GM12878 (cell line): ENCODE results near the gene KRT6C. TPM values are rescaled to one million over a fixed set of nuclear protein-coding genes. Genes with fewer than 3 reads are reported as not detected.

ENCODE experiments used
- ATAC-seq: fragments of 200-7000 bp; cut with Tn5 transposase; 3 replicates; pipeline ENCODE4 v1.9.1; 2020; ENCODE audit warnings: mild to moderate bottlenecking, moderate library complexity
- BruUV-seq: library from RNA; stranded (reverse); fragments of 400-500 nt; replicated peaks from 2 replicates; lab custom pipeline; 2021; lab: Mats Ljungman, UMichigan
- CTCF ChIA-PET: fragments of 300-600 bp; sonication (Branson Sonifier 250); formaldehyde crosslinking; extraction: SDS; loops from one replicate; lab custom pipeline; 2021; ENCODE audit warnings: inconsistent platforms; lab: Yijun Ruan, JAX
- POLR2A ChIA-PET: fragments of 350-600 bp; formaldehyde crosslinking; extraction: SDS; loops from one replicate; lab custom pipeline; 2021; ENCODE audit warnings: inconsistent platforms; lab: Charles Lee
- RAD21 ChIA-PET: fragments of 300-600 bp; sonication (Branson Sonifier 250); formaldehyde crosslinking; loops from one replicate; lab custom pipeline; 2023; ENCODE audit warnings: antibody characterized with exemption; ENCODE audit not compliant: unreplicated experiment; lab: Charles Lee
- SMC1A ChIA-PET: fragments of 300-600 bp; sonication (Branson Sonifier 250); formaldehyde crosslinking; loops from one replicate; lab custom pipeline; 2023; ENCODE audit not compliant: unreplicated experiment, uncharacterized antibody; lab: Charles Lee
- DNase-seq: peaks from one replicate; pipeline ENCODE4 v3.0.0-alpha.2; 2011; ENCODE audit warnings: low read depth, low spot score
- FAIRE-seq: peaks from 3 replicates; lab custom pipeline; 2011; peaks lifted over from hg19 to GRCh38; lab: Jason Lieb, UNC
- H2AFZ ChIP-seq: 2 replicates; pipeline ENCODE4 v1.6.0; 2011; ENCODE audit warnings: low read depth, low read length, control low read depth; ENCODE audit not compliant: control insufficient read depth
- H3K27ac ChIP-seq: 2 replicates; pipeline ENCODE4 v1.5.1; 2011; ENCODE audit warnings: control low read depth; ENCODE audit not compliant: control insufficient read depth, insufficient read depth
- H3K27me3 ChIP-seq, 2 experiments: replicated peaks in 1 of 2; 2 replicates each; pipeline versions ENCODE4 v1.6.0 to v1.6.1; 2011; ENCODE audit warnings: low read length in 1 of 2; ENCODE audit not compliant: control insufficient read depth in 2 of 2, insufficient read depth in 2 of 2
- H3K36me3 ChIP-seq, 2 experiments: 2 replicates each; pipeline ENCODE4 v1.5.1; 2011; ENCODE audit warnings: low read length in 1 of 2; ENCODE audit not compliant: control insufficient read depth in 2 of 2, insufficient read depth in 2 of 2
- H3K4me1 ChIP-seq: 2 replicates; pipeline ENCODE4 v1.6.1; 2011; ENCODE audit warnings: mild to moderate bottlenecking, low read length, moderate library complexity, mixed read lengths; ENCODE audit not compliant: control insufficient read depth, insufficient read depth
- H3K4me2 ChIP-seq: 2 replicates; pipeline ENCODE4 v1.6.0; 2011; ENCODE audit warnings: control low read depth; ENCODE audit not compliant: control insufficient read depth, insufficient read depth
- H3K4me3 ChIP-seq: fragments of 200-600 bp; sonication (generic); 2 replicates; pipeline ENCODE4 v1.5.1; 2016
- H3K79me2 ChIP-seq: 2 replicates; pipeline ENCODE4 v1.6.0; 2011; ENCODE audit warnings: low read length; ENCODE audit not compliant: control insufficient read depth, insufficient read depth
- H3K9ac ChIP-seq: 2 replicates; pipeline ENCODE4 v1.8.0; 2011; ENCODE audit warnings: low read length, control low read depth, mixed read lengths; ENCODE audit not compliant: control insufficient read depth, insufficient read depth
- H3K9me3 ChIP-seq: replicated peaks from 3 replicates; pipeline ENCODE4 v1.5.1; 2011; ENCODE audit warnings: mild to moderate bottlenecking, low read length; ENCODE audit not compliant: control insufficient read depth, insufficient read depth
- H4K20me1 ChIP-seq: 2 replicates; pipeline ENCODE4 v1.6.0; 2011; ENCODE audit not compliant: control insufficient read depth, insufficient read depth
- ASH2L ChIP-seq: fragments of 300-600, 200-600 bp; sonication (generic); IDR thresholded peaks from 2 replicates; pipeline ENCODE4 v1.6.1; 2017; ENCODE audit warnings: low read depth, mild to moderate bottlenecking, borderline replicate concordance
- BMI1 ChIP-seq: fragments of 450-650 bp; IDR thresholded peaks from 2 replicates; pipeline ENCODE4 v1.6.1; 2016; ENCODE audit warnings: mild to moderate bottlenecking, moderate library complexity, borderline replicate concordance
- EED ChIP-seq: sonication (generic); IDR thresholded peaks from 2 replicates; pipeline ENCODE4 v1.6.1; 2016; ENCODE audit warnings: antibody characterized with exemption, low read depth
- IKZF2 ChIP-seq, 2 experiments: fragments of 450-650 bp; IDR thresholded peaks; 2 replicates each; pipeline ENCODE4 v1.6.1; 2017; ENCODE audit warnings: mild to moderate bottlenecking in 2 of 2, moderate library complexity in 2 of 2
- POU2F2 ChIP-seq: IDR thresholded peaks from 3 replicates; pipeline ENCODE4 v1.6.1; 2011; ENCODE audit warnings: low read depth, mild to moderate bottlenecking, low read length, borderline replicate concordance
- WGBS: methylation state at CpG from one replicate; pipeline ENCODE4 v1.1.6; 2016; ENCODE audit warnings: low lambda C conversion rate; ENCODE audit not compliant: insufficient replicate concordance, insufficient coverage; ENCODE audit errors: missing lambda C conversion rate; 5-methylcytosine and 5-hydroxymethylcytosine counted together
- in situ Hi-C: fragments of 300-500 bp; cut with MboI; formaldehyde crosslinking; loops from 9 replicates; pipeline ENCODE4 v1.14.3; 2018; ENCODE audit warnings: mixed read lengths
- intact Hi-C: fragments of 100-400 bp; cut with micrococcal nuclease; formaldehyde crosslinking; loops from one replicate; pipeline ENCODE4 v1.14.2; 2022; ENCODE audit not compliant: unreplicated experiment
- polyA plus RNA-seq, 11 experiments: library from polyadenylated mRNA; depleted of rRNA in 4 of 11; unstranded in 6 of 11; stranded (reverse) in 5 of 11; fragments of >200 nt; fragmentation: Nextera tagmentation in 4 of 11; fragmentation: Illumina TruSeq in 1 of 11; extraction: Ambion mirVana in 4 of 11; extraction: Trizol in 1 of 11; gene quantifications; 1 replicate in 1 of 11; 2 replicates in 10 of 11; pipeline versions ENCODE4 v1.2.1 to v1.2.3, GENCODE V29; 2011 to 2016; ENCODE audit warnings: inconsistent platforms in 2 of 11, missing spikeins in 2 of 11, low read depth in 1 of 11
- total RNA-seq, 4 experiments: library from RNA; depleted of rRNA in 3 of 4; stranded (reverse); fragments of >200 nt in 3 of 4; fragmentation: Illumina TruSeq in 1 of 4; extraction: Trizol in 1 of 4; gene quantifications; 2 replicates each; pipeline versions ENCODE4 v1.2.1 to v1.2.3, GENCODE V29; 2013 to 2021

KRT6C gene
- total and polyA plus RNA-seq, 10 of the 15 experiments (the other 5 are each of a cell fraction or from before 2014, with no cell fraction given), result not detected

- RAD21 ChIA-PET, result no interaction called here
- no peak overlapping the region for H3K9ac ChIP-seq
- no peaks in the 10 kb centered on the region for H3K36me3 ChIP-seq
- SMC1A ChIA-PET, result no interaction called here
- BruUV-seq, result no TSS peak
- TF ChIP-seq POU2F2 (no peak), IKZF2 (IDR thresholded peaks at IDR 0.05) (no peak), EED (no peak)
- H4K20me1 ChIP-seq, result no peaks in the 10 kb centered on the region
- peaks cover 6 to 7% of the 10 kb centered on the region in 2 experiments for H3K27me3 ChIP-seq
- CTCF ChIA-PET, result no interaction called here
- H2AFZ ChIP-seq, result no peak overlapping the region
- no peak overlapping the region for H3K4me2 ChIP-seq
- H3K4me3 ChIP-seq, result no peak overlapping the region
- 17% methylated on average over 8 of the region's 8 CpGs for WGBS
- no peaks in the 10 kb centered on the region for H3K4me1 ChIP-seq
- FAIRE-seq (no peak), DNase-seq (no peak), ATAC-seq (no peak)
- no peaks in the 10 kb centered on the region for H3K79me2 ChIP-seq
- in situ Hi-C loops, result no loop called here
- no peaks in the 10 kb centered on the region for H3K9me3 ChIP-seq
- POLR2A ChIA-PET, result no interaction called here
- no peak overlapping the region for H3K27ac ChIP-seq
- intact Hi-C loops, result no loop called here
Observed at GRCh38 chr12:52439420-52439819, 34.2 kb downstream of the KRT6C start.

GRCh38 chr12:52438305-52439301 is 35.0 kb downstream of the KRT6C start:
- H3K9me3 ChIP-seq, result no peaks in the 10 kb centered on the region
- no peak overlapping the region for H2AFZ ChIP-seq
- RAD21 ChIA-PET, result no interaction called here
- no peaks in the 10 kb centered on the region for H3K79me2 ChIP-seq
- POLR2A ChIA-PET, result no interaction called here
- no peak for FAIRE-seq
- H3K36me3 ChIP-seq, result no peaks in the 10 kb centered on the region
- H3K27ac ChIP-seq, result no peak overlapping the region
- H3K27me3 ChIP-seq, result peaks cover 6 to 7% of the 10 kb centered on the region in 2 experiments
- no peak overlapping the region for H3K9ac ChIP-seq
- BruUV-seq, result no TSS peak
- no peak for ATAC-seq
- H3K4me1 ChIP-seq, result no peaks in the 10 kb centered on the region
- in situ Hi-C loops, result no loop called here
- WGBS, result 25% methylated on average over 8 of the region's 8 CpGs
- H4K20me1 ChIP-seq, result no peaks in the 10 kb centered on the region
- TF ChIP-seq BMI1 (no peak), ASH2L (no peak)
- CTCF ChIA-PET, result no interaction called here
- no peak overlapping the region for H3K4me2 ChIP-seq
- SMC1A ChIA-PET, result no interaction called here
- no peak for DNase-seq
- H3K4me3 ChIP-seq, result no peak overlapping the region
- intact Hi-C loops, result no loop called here
